ENCODE measurements around the gene AP1S3.

The AP1S3 gene

GRCh38 chr2:223735035-223735640 lies 102.2 kb downstream of the AP1S3 start:
- H3K79me2 ChIP-seq (ENCODE audit: insufficient read depth, low read length) = no peaks in the 10 kb centered on the region
- H3K27me3 ChIP-seq (ENCODE audit: insufficient read depth, low read length, poor library complexity, severe bottlenecking) = no peaks in the 10 kb centered on the region
- H3K4me2 ChIP-seq (ENCODE audit: low read depth, low read length, poor library complexity, severe bottlenecking) = no peak overlapping the region
- no peaks in the 10 kb centered on the region for H3K9me2 ChIP-seq (replicated peaks; ENCODE audit: low read depth, low read length)
- no peak overlapping the region for H3K4me3 ChIP-seq (ENCODE audit: low read length, poor library complexity, severe bottlenecking)
- H3K36me3 ChIP-seq (ENCODE audit: insufficient read depth, low read length) = no peaks in the 10 kb centered on the region
- H3K4me1 ChIP-seq (ENCODE audit: insufficient read depth, low read length, poor library complexity, severe bottlenecking) = no peaks in the 10 kb centered on the region
- H2AFZ ChIP-seq (ENCODE audit: low read length) = no peak overlapping the region
- H4K20me1 ChIP-seq (ENCODE audit: insufficient read depth, low read length, poor library complexity, severe bottlenecking) = no peaks in the 10 kb centered on the region
- no peaks in the 10 kb centered on the region for H3F3A ChIP-seq (ENCODE audit: low read depth)
- H3K9ac ChIP-seq (ENCODE audit: low read depth, low read length, poor library complexity, severe bottlenecking) = no peak overlapping the region
- H3K9me3 ChIP-seq (ENCODE audit: insufficient read depth, low read depth, low read length) = no peaks in the 10 kb centered on the region
- TF ChIP-seq EZH2phosphoT487 (IDR thresholded peaks at IDR 0.05; ENCODE audit: borderline replicate concordance) = no peak
- TF ChIP-seq, protein P1, sequence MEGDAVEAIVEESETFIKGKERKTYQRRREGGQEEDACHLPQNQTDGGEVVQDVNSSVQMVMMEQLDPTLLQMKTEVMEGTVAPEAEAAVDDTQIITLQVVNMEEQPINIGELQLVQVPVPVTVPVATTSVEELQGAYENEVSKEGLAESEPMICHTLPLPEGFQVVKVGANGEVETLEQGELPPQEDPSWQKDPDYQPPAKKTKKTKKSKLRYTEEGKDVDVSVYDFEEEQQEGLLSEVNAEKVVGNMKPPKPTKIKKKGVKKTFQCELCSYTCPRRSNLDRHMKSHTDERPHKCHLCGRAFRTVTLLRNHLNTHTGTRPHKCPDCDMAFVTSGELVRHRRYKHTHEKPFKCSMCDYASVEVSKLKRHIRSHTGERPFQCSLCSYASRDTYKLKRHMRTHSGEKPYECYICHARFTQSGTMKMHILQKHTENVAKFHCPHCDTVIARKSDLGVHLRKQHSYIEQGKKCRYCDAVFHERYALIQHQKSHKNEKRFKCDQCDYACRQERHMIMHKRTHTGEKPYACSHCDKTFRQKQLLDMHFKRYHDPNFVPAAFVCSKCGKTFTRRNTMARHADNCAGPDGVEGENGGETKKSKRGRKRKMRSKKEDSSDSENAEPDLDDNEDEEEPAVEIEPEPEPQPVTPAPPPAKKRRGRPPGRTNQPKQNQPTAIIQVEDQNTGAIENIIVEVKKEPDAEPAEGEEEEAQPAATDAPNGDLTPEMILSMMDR (conservative IDR thresholded peaks at IDR 0.05; ENCODE audit: low read length) = no peak

- Histone ChIP-seq H3K79me2 (ENCODE audit: insufficient read depth, low read length) (no peaks in the 10 kb centered on the region), H3K9me2 (replicated peaks; ENCODE audit: low read depth, low read length) (no peaks in the 10 kb centered on the region)
These were observed 103.0 kb downstream of the AP1S3 start for GRCh38 chr2:223734346-223734745.

DNA sequence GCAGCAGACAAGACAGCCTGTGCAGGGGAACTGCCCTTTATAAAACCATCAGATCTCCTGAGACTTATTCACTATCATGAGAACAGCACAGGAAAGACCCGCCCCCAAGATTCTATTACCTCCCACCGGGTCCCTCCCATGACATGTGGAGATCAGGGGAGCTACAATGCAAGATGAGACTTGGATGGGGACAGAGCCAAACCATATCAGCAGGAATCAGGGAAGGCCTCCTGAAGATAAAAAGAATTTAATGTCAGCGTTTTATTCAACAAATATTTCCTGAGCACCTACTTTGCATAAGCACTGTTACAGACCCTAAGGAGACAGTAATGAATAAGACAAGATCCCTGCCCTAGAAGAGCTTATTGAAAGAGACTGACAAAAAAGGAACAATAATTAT lies 105.0 kb downstream of the AP1S3 start:
- Histone ChIP-seq H3K4me1 (ENCODE audit: insufficient read depth, low read length, poor library complexity, severe bottlenecking) (no peaks in the 10 kb centered on the region), H3K9me3 (ENCODE audit: insufficient read depth, low read depth, low read length) (no peaks in the 10 kb centered on the region), H3K4me3 (ENCODE audit: low read length, poor library complexity, severe bottlenecking) (no peak overlapping the region), H3K79me2 (ENCODE audit: insufficient read depth, low read length) (no peaks in the 10 kb centered on the region), H3K9ac (ENCODE audit: low read depth, low read length, poor library complexity, severe bottlenecking) (no peak overlapping the region), H3K27me3 (ENCODE audit: insufficient read depth, low read length, poor library complexity, severe bottlenecking) (no peaks in the 10 kb centered on the region), H3K9me2 (replicated peaks; ENCODE audit: low read depth, low read length) (no peaks in the 10 kb centered on the region), H3K36me3 (ENCODE audit: insufficient read depth, low read length) (no peaks in the 10 kb centered on the region), H4K20me1 (ENCODE audit: insufficient read depth, low read length, poor library complexity, severe bottlenecking) (no peaks in the 10 kb centered on the region), H3F3A (ENCODE audit: low read depth) (no peaks in the 10 kb centered on the region), H2AFZ (ENCODE audit: low read length) (no peak overlapping the region), H3K4me2 (ENCODE audit: low read depth, low read length, poor library complexity, severe bottlenecking) (no peak overlapping the region)
- TF ChIP-seq, protein P1 (conservative IDR thresholded peaks at IDR 0.05; ENCODE audit: low read length) = no peak
- no peak for TF ChIP-seq EZH2phosphoT487 (IDR thresholded peaks at IDR 0.05; ENCODE audit: borderline replicate concordance)

More at GRCh38 chr2:223734346-223734745, 103.0 kb downstream of the AP1S3 start:
- Histone ChIP-seq H3K27me3 (ENCODE audit: insufficient read depth, low read length, poor library complexity, severe bottlenecking) (no peaks in the 10 kb centered on the region), H3K36me3 (ENCODE audit: insufficient read depth, low read length) (no peaks in the 10 kb centered on the region), H4K20me1 (ENCODE audit: insufficient read depth, low read length, poor library complexity, severe bottlenecking) (no peaks in the 10 kb centered on the region), H3K4me1 (ENCODE audit: insufficient read depth, low read length, poor library complexity, severe bottlenecking) (no peaks in the 10 kb centered on the region), H3K9me3 (ENCODE audit: insufficient read depth, low read depth, low read length) (no peaks in the 10 kb centered on the region), H3K4me3 (ENCODE audit: low read length, poor library complexity, severe bottlenecking) (no peak overlapping the region), H3F3A (ENCODE audit: low read depth) (no peaks in the 10 kb centered on the region), H2AFZ (ENCODE audit: low read length) (no peak overlapping the region), H3K4me2 (ENCODE audit: low read depth, low read length, poor library complexity, severe bottlenecking) (no peak overlapping the region), H3K9ac (ENCODE audit: low read depth, low read length, poor library complexity, severe bottlenecking) (no peak overlapping the region)
- TF ChIP-seq, protein P1 (conservative IDR thresholded peaks at IDR 0.05; ENCODE audit: low read length) = no peak
- no peak for TF ChIP-seq EZH2phosphoT487 (IDR thresholded peaks at IDR 0.05; ENCODE audit: borderline replicate concordance)

Data from Loucy (cell line).